B cell (primary cell): ENCODE data around the gene KRCC1.

Experiments
- EZH2 ChIP-seq: IDR thresholded peaks from 2 replicates; pipeline ENCODE4 v1.6.1; 2012; ENCODE audit warnings: borderline replicate concordance, low read depth, mild to moderate bottlenecking, moderate library complexity, low read length; ENCODE audit not compliant: insufficient read depth, poor library complexity, severe bottlenecking
- TF ChIP-seq, protein P1 (sequence below): fragments of 200-600 bp; IDR thresholded peaks from one replicate; pipeline ENCODE4 v1.8.0; 2022; ENCODE audit warnings: antibody characterized with exemption, mild to moderate bottlenecking

- TF ChIP-seq, protein P1, sequence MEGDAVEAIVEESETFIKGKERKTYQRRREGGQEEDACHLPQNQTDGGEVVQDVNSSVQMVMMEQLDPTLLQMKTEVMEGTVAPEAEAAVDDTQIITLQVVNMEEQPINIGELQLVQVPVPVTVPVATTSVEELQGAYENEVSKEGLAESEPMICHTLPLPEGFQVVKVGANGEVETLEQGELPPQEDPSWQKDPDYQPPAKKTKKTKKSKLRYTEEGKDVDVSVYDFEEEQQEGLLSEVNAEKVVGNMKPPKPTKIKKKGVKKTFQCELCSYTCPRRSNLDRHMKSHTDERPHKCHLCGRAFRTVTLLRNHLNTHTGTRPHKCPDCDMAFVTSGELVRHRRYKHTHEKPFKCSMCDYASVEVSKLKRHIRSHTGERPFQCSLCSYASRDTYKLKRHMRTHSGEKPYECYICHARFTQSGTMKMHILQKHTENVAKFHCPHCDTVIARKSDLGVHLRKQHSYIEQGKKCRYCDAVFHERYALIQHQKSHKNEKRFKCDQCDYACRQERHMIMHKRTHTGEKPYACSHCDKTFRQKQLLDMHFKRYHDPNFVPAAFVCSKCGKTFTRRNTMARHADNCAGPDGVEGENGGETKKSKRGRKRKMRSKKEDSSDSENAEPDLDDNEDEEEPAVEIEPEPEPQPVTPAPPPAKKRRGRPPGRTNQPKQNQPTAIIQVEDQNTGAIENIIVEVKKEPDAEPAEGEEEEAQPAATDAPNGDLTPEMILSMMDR, result no peak
- TF ChIP-seq EZH2, result no peak
Observed at GRCh38 chr2:88091943-88092342, 36.4 kb upstream of the KRCC1 start.
